ENCODE measurements around the gene DNAJC27. TPM values are rescaled to one million over a fixed set of nuclear protein-coding genes. Genes with fewer than 3 reads are reported as not detected.

Gene DNAJC27
- total RNA-seq, 1 experiment from 2014 or later, result 6.2 TPM

GRCh38 chr2:24970483-24971285 lies 1.1 kb downstream of the DNAJC27 start:
- no peak for DNase-seq (ENCODE audit: low read depth)

GRCh38 chr2:24969784-24970183 lies 2.0 kb downstream of the DNAJC27 start:
- DNase-seq (ENCODE audit: low read depth), result no peak

GRCh38 chr2:24961903-24962302 lies 9.9 kb downstream of the DNAJC27 start:
- no peak for DNase-seq (ENCODE audit: low read depth)

- DNase-seq (ENCODE audit: low read depth), result no peak
Observed at GRCh38 chr2:24959761-24960160, 12.0 kb downstream of the DNAJC27 start.

GRCh38 chr2:24958411-24958935 lies 13.3 kb downstream of the DNAJC27 start:
- DNase-seq (ENCODE audit: low read depth), result no peak

GRCh38 chr2:24957976-24958375 lies 13.8 kb downstream of the DNAJC27 start:
- DNase-seq (ENCODE audit: low read depth), result no peak

GRCh38 chr2:24957221-24957620 lies 14.5 kb downstream of the DNAJC27 start:
- DNase-seq (ENCODE audit: low read depth), result no peak

GRCh38 chr2:24955921-24956320 lies 15.8 kb downstream of the DNAJC27 start:
- DNase-seq (ENCODE audit: low read depth), result no peak

GRCh38 chr2:24955232-24955631 lies 16.5 kb downstream of the DNAJC27 start:
- DNase-seq (ENCODE audit: low read depth), result no peak

- DNase-seq (ENCODE audit: low read depth), result no peak
Observed at GRCh38 chr2:24950102-24950501, 21.7 kb downstream of the DNAJC27 start.

- DNase-seq (ENCODE audit: low read depth), result no peak
Observed at GRCh38 chr2:24948506-24948905, 23.2 kb downstream of the DNAJC27 start.

GRCh38 chr2:24947561-24948157 lies 24.1 kb downstream of the DNAJC27 start:
- no peak for DNase-seq (ENCODE audit: low read depth)

- no peak for DNase-seq (ENCODE audit: low read depth)
Observed at GRCh38 chr2:24945907-24946306, 25.8 kb downstream of the DNAJC27 start.

- no peak for DNase-seq (ENCODE audit: low read depth)
Observed at GRCh38 chr2:24943427-24944053, 28.2 kb downstream of the DNAJC27 start.

GRCh38 chr2:24939353-24939752 lies 32.4 kb downstream of the DNAJC27 start:
- DNase-seq (ENCODE audit: low read depth), result no peak

GRCh38 chr2:24937236-24937635 lies 34.5 kb downstream of the DNAJC27 start:
- DNase-seq (ENCODE audit: low read depth), result no peak

GRCh38 chr2:24935145-24935544 lies 36.6 kb downstream of the DNAJC27 start:
- no peak for DNase-seq (ENCODE audit: low read depth)

GRCh38 chr2:24932715-24933114 lies 39.0 kb downstream of the DNAJC27 start:
- DNase-seq (ENCODE audit: low read depth), result no peak

- no peak for DNase-seq (ENCODE audit: low read depth)
Observed at GRCh38 chr2:24930768-24931167, 41.0 kb downstream of the DNAJC27 start.

- no peak for DNase-seq (ENCODE audit: low read depth)
Observed at GRCh38 chr2:24929230-24929629, 42.5 kb downstream of the DNAJC27 start.

- DNase-seq (ENCODE audit: low read depth), result no peak
Observed at GRCh38 chr2:24928036-24928435, 43.7 kb downstream of the DNAJC27 start.

GRCh38 chr2:24926602-24927252 lies 45.0 kb downstream of the DNAJC27 start:
- DNase-seq (ENCODE audit: low read depth), result no peak
